Endothelial cell of umbilical vein (primary cell): Measurements from ENCODE around the gene FOXD3. TPM values are rescaled to one million over a fixed set of nuclear protein-coding genes. Genes with fewer than 3 reads are reported as not detected.
A peak's percentile ranks its signal among the peaks of the same experiment; 100 is the strongest.

Source experiments
- BruUV-seq: library from RNA; stranded (reverse); fragments of 400-500 nt; replicated peaks from 2 replicates; lab custom pipeline; 2021; lab: Mats Ljungman, UMichigan
- CTCF ChIA-PET: fragments of 300-600, 350-600 bp; sonication (Branson Sonifier 250); formaldehyde crosslinking; loops from one replicate; lab custom pipeline; 2021; ENCODE audit warnings: antibody characterized with exemption, inconsistent platforms; lab: Charles Lee
- POLR2A ChIA-PET: fragments of 300-600, 350-600 bp; sonication (Branson Sonifier 250); formaldehyde crosslinking; loops from one replicate; lab custom pipeline; 2021; ENCODE audit warnings: antibody characterized with exemption, inconsistent platforms; lab: Charles Lee
- DNase-seq: peaks from one replicate; pipeline ENCODE4 v3.0.0-alpha.2; 2011; ENCODE audit warnings: low read depth, low spot score
- FAIRE-seq: peaks from 2 replicates; lab custom pipeline; 2011; peaks lifted over from hg19 to GRCh38; lab: Jason Lieb, UNC
- H2AFZ ChIP-seq: 2 replicates; pipeline ENCODE4 v1.6.0; 2012; ENCODE audit warnings: low read depth, low read length, control low read depth, inconsistent platforms
- H3K27ac ChIP-seq: 2 replicates; pipeline ENCODE4 v1.5.1; 2011; ENCODE audit warnings: low read depth, mild to moderate bottlenecking, control low read depth, low read length, moderate library complexity; ENCODE audit not compliant: insufficient read depth
- H3K27me3 ChIP-seq, 2 experiments: 2 replicates each; pipeline versions ENCODE4 v1.6.0 to v1.6.1; 2011; ENCODE audit warnings: low read length in 2 of 2, mixed read lengths in 1 of 2; ENCODE audit not compliant: control insufficient read depth in 2 of 2, insufficient read depth in 2 of 2
- H3K36me3 ChIP-seq, 2 experiments: 2 replicates in 1 of 2; 3 replicates in 1 of 2; pipeline ENCODE4 v1.5.1; 2011; ENCODE audit warnings: low read length in 2 of 2, mild to moderate bottlenecking in 1 of 2, moderate library complexity in 1 of 2; ENCODE audit not compliant: control insufficient read depth in 2 of 2, insufficient read depth in 2 of 2; ENCODE audit errors: extremely low read depth in 1 of 2
- H3K4me1 ChIP-seq: 3 replicates; pipeline ENCODE4 v1.5.1; 2011; ENCODE audit warnings: mild to moderate bottlenecking, low read length; ENCODE audit not compliant: control insufficient read depth, insufficient read depth; ENCODE audit errors: extremely low read depth
- H3K4me2 ChIP-seq: 2 replicates; pipeline ENCODE4 v1.6.1; 2011; ENCODE audit warnings: low read length, control low read depth, mixed read lengths; ENCODE audit not compliant: insufficient read depth
- H3K4me3 ChIP-seq, 3 experiments: fragments of 200-600 bp in 1 of 3; sonication (generic), shearing (Covaris generic) in 1 of 3; replicated peaks in 1 of 3; 2 replicates each; pipeline ENCODE4 v1.5.1; 2011 to 2016; ENCODE audit warnings: control low read depth in 3 of 3, low read length in 3 of 3, mild to moderate bottlenecking in 2 of 3, inconsistent platforms in 1 of 3, low read depth in 1 of 3, moderate library complexity in 1 of 3; ENCODE audit not compliant: insufficient read depth in 1 of 3
- H3K79me2 ChIP-seq: 2 replicates; pipeline ENCODE4 v1.6.0; 2012; ENCODE audit warnings: low read length, inconsistent platforms; ENCODE audit not compliant: control insufficient read depth, insufficient read depth
- H3K9ac ChIP-seq: replicated peaks from 2 replicates; pipeline ENCODE3; 2011; ENCODE audit warnings: low read length, control low read depth; ENCODE audit not compliant: insufficient read depth; ENCODE audit errors: extremely low read depth
- H3K9me1 ChIP-seq: replicated peaks from 3 replicates; pipeline ENCODE4 v1.6.0; 2011; ENCODE audit warnings: mild to moderate bottlenecking, low read length; ENCODE audit not compliant: control insufficient read depth, insufficient read depth; ENCODE audit errors: extremely low read depth
- H3K9me3 ChIP-seq: replicated peaks from 2 replicates; pipeline ENCODE4 v1.5.1; 2012; ENCODE audit warnings: low read length, inconsistent platforms; ENCODE audit not compliant: control insufficient read depth, insufficient read depth
- H4K20me1 ChIP-seq: replicated peaks from 2 replicates; pipeline ENCODE3; 2011; ENCODE audit warnings: mild to moderate bottlenecking, low read length; ENCODE audit not compliant: control insufficient read depth, insufficient read depth; ENCODE audit errors: extremely low read depth
- EZH2 ChIP-seq: IDR thresholded peaks from 2 replicates; pipeline ENCODE4 v1.6.1; 2012; ENCODE audit warnings: borderline replicate concordance, low read depth, mild to moderate bottlenecking, moderate library complexity, low read length, inconsistent platforms; ENCODE audit not compliant: severe bottlenecking
- FOS ChIP-seq: IDR thresholded peaks from 2 replicates; pipeline ENCODE4 v1.6.1; 2011; ENCODE audit warnings: mild to moderate bottlenecking, low read length, moderate library complexity, borderline replicate concordance; ENCODE audit not compliant: insufficient read depth
- JUN ChIP-seq: IDR thresholded peaks from 2 replicates; pipeline ENCODE4 v1.6.1; 2011; ENCODE audit warnings: borderline replicate concordance, low read depth; ENCODE audit not compliant: insufficient read length, insufficient read depth
- dilution Hi-C: fragments of 300-500 bp; cut with MboI; formaldehyde crosslinking; loops from one replicate; pipeline ENCODE4 v1.15.0; 2019; ENCODE audit warnings: low sequenced_read_pairs; ENCODE audit not compliant: extremely low pct_ligation_motif_present
- intact Hi-C: fragments of 100-400 bp; cut with micrococcal nuclease; formaldehyde crosslinking; loops from one replicate; pipeline ENCODE4 v1.10.0; 2022
- polyA plus RNA-seq, 4 experiments: library from polyadenylated mRNA; depleted of rRNA in 3 of 4; stranded (reverse) in 3 of 4; unstranded in 1 of 4; fragments of >200 nt; gene quantifications; 2 replicates each; pipeline versions ENCODE4 v1.2.1 to v1.2.3, GENCODE V29; 2011 to 2012; ENCODE audit warnings: missing spikeins in 1 of 4
- total RNA-seq: library from RNA; stranded (reverse); gene quantifications from 2 replicates; pipeline ENCODE4 v1.2.3, GENCODE V29; 2021
- TF ChIP-seq, protein P1 (sequence below), 2 donors: IDR thresholded peaks; 1 replicate in 1 of 2; 2 replicates in 1 of 2; pipeline ENCODE4 v1.5.1; 2011; ENCODE audit warnings: low read length in 2 of 2, mild to moderate bottlenecking in 2 of 2, moderate library complexity in 2 of 2, control low read depth in 1 of 2, inconsistent platforms in 1 of 2, low read depth in 1 of 2; ENCODE audit not compliant: insufficient read depth in 1 of 2; ENCODE audit errors: extremely low read depth in 1 of 2

Gene FOXD3
- total and polyA plus RNA-seq, 2 donors (not counting 3 experiments of a cell fraction or from before 2014, with no cell fraction given) = not detected

DNA sequence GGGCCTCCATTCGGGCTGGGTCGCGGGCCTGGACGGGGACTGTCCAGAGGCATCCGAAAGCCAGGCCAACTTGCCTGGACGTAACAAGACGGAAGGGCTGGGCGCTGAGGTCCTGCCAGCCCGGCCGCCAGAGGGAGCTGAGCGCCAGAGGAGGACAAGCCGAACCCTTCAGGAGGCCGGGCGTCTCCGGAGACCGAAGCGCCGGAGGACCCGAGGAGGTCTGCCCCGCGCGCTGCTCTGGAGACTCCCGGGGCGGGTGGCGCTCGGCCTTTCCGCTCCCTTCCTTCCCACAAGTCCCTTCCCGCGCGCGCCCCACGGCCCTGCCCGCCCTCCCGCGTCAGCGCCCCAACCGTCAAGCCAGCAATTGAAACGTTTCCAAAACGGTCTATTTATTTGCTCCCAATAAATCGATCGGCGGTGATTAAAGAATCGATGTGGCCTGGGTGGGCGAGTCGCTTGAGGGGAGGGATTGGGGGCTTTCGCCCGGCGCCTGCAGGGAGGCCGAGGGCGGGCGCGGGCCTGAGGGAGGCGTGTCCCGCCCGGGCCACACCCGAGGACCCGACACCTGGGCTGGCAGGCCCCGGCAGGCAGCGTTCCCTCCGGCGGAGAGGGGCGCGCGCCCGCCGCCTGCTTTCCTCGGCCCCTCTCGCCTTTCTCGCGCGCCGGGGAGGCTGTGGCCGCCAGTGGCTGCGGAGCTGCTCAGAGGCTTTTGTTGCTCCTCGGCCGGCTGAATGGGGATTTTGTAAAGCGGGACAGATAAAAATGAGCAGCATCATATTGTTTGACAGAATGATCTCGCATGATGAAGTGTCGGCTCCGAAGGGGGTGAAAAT lies 5.2 kb upstream of the FOXD3 start:
- H3K4me3 ChIP-seq = peak overlapping the region in 1 of 3 experiments; percentile 21
- H3K9me1 ChIP-seq = no peaks in the 10 kb centered on the region
- no peaks in the 10 kb centered on the region for H3K9me3 ChIP-seq
- FAIRE-seq (peak; percentile 53), DNase-seq (peak; percentile 54)
- H3K27me3 ChIP-seq = peaks cover 65 to 72% of the 10 kb centered on the region in 2 experiments
- ChIA-PET POLR2A (no interaction called here), CTCF (interaction anchor here (0.7 to 5.0 kb wide), 12 partner anchors 8 to 411 kb away, joined by 3 to 28 read pairs (median 4); no protein-coding TSS in a partner anchor)
- peak overlapping the region; percentile 12 for H2AFZ ChIP-seq
- no peaks in the 10 kb centered on the region for H4K20me1 ChIP-seq
- H3K27ac ChIP-seq = no peak overlapping the region
- H3K79me2 ChIP-seq = no peaks in the 10 kb centered on the region
- intact Hi-C loops = loop anchor here (1.0 to 10.0 kb wide), 4 partner anchors 50 to 476 kb away; partner anchors contain the start of gene ALG6
- peak overlapping the region; percentile 26 for H3K4me2 ChIP-seq
- peaks cover 2% of the 10 kb centered on the region for H3K4me1 ChIP-seq
- BruUV-seq = no TSS peak
- TF ChIP-seq FOS (no peak), JUN (no peak)
- TF ChIP-seq, protein P1, sequence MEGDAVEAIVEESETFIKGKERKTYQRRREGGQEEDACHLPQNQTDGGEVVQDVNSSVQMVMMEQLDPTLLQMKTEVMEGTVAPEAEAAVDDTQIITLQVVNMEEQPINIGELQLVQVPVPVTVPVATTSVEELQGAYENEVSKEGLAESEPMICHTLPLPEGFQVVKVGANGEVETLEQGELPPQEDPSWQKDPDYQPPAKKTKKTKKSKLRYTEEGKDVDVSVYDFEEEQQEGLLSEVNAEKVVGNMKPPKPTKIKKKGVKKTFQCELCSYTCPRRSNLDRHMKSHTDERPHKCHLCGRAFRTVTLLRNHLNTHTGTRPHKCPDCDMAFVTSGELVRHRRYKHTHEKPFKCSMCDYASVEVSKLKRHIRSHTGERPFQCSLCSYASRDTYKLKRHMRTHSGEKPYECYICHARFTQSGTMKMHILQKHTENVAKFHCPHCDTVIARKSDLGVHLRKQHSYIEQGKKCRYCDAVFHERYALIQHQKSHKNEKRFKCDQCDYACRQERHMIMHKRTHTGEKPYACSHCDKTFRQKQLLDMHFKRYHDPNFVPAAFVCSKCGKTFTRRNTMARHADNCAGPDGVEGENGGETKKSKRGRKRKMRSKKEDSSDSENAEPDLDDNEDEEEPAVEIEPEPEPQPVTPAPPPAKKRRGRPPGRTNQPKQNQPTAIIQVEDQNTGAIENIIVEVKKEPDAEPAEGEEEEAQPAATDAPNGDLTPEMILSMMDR (IDR thresholded peaks at IDR 0.05; ENCODE audit: extremely low read depth in 1 of 2, insufficient read depth in 1 of 2, low read depth in 1 of 2, low read length in 2 of 2) = peak; percentile 57 to 79
- dilution Hi-C loops = no loop called here
- no peak overlapping the region for H3K9ac ChIP-seq
- H3K36me3 ChIP-seq = no peaks in the 10 kb centered on the region

DNA sequence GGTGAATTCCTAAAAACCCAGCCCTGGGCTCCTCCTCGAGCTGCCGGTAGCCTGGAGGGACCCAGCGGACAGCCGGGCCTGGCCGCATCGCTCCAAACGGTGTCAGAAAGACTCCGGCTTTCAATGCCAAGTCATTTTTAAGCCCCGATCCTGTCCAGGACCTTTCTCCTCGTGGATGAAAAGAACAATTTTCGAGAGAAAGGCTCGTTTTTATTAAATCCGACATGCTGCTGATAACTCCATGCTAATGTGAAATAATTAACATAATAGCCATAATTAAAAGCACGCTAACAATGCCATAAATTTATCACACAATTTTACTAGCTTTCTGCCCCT lies 4.6 kb upstream of the FOXD3 start:
- Histone ChIP-seq H3K9me3 (no peaks in the 10 kb centered on the region), H4K20me1 (no peaks in the 10 kb centered on the region), H3K4me3 (no peak overlapping the region), H3K4me1 (peaks cover 2% of the 10 kb centered on the region), H3K9ac (no peak overlapping the region), H2AFZ (no peak overlapping the region), H3K36me3 (no peaks in the 10 kb centered on the region), H3K27ac (no peak overlapping the region), H3K27me3 (peaks cover 66 to 78% of the 10 kb centered on the region in 2 experiments), H3K79me2 (no peaks in the 10 kb centered on the region), H3K4me2 (peak overlapping the region; percentile 26), H3K9me1 (no peaks in the 10 kb centered on the region)
- no TSS peak for BruUV-seq
- POLR2A ChIA-PET = no interaction called here
- no peak for FAIRE-seq
- intact Hi-C loops = loop anchor here (1.0 to 10.0 kb wide), 4 partner anchors 49 to 476 kb away; partner anchors contain the start of gene ALG6
- peak; percentile 89 for TF ChIP-seq EZH2
- no peak for TF ChIP-seq JUN
- TF ChIP-seq, protein P1 (IDR thresholded peaks at IDR 0.05; ENCODE audit: extremely low read depth in 1 of 2, insufficient read depth in 1 of 2, low read depth in 1 of 2, low read length in 2 of 2) = no peak
- dilution Hi-C loops = no loop called here
- DNase-seq = no peak
- CTCF ChIA-PET = interaction anchor here (1.2 to 5.0 kb wide), 9 partner anchors 9 to 220 kb away, joined by 3 to 28 read pairs (median 6); no protein-coding TSS in a partner anchor
